LNCaP clone FGC (cell line): ENCODE measurements around the gene KIAA1549.
A peak's percentile ranks its signal among the peaks of the same experiment; 100 is the strongest.

ENCODE experiments used
- DNase-seq: peaks from one replicate; pipeline ENCODE4 v3.0.0-alpha.2; 2011; ENCODE audit warnings: low read depth
- H3K4me3 ChIP-seq: 2 replicates; pipeline ENCODE4 v1.5.1; 2011; ENCODE audit warnings: mild to moderate bottlenecking, low read depth, low read length, control low read depth
- TF ChIP-seq, protein P1 (sequence below): IDR thresholded peaks from 2 replicates; pipeline ENCODE4 v1.5.1; 2012; ENCODE audit warnings: mild to moderate bottlenecking; ENCODE audit not compliant: control insufficient read depth, insufficient read depth; ENCODE audit errors: extremely low read depth

Gene KIAA1549

GRCh38 chr7:138866353-138866752 is 114.8 kb downstream of the KIAA1549 start:
- TF ChIP-seq, protein P1, sequence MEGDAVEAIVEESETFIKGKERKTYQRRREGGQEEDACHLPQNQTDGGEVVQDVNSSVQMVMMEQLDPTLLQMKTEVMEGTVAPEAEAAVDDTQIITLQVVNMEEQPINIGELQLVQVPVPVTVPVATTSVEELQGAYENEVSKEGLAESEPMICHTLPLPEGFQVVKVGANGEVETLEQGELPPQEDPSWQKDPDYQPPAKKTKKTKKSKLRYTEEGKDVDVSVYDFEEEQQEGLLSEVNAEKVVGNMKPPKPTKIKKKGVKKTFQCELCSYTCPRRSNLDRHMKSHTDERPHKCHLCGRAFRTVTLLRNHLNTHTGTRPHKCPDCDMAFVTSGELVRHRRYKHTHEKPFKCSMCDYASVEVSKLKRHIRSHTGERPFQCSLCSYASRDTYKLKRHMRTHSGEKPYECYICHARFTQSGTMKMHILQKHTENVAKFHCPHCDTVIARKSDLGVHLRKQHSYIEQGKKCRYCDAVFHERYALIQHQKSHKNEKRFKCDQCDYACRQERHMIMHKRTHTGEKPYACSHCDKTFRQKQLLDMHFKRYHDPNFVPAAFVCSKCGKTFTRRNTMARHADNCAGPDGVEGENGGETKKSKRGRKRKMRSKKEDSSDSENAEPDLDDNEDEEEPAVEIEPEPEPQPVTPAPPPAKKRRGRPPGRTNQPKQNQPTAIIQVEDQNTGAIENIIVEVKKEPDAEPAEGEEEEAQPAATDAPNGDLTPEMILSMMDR, result no peak
- no peak for DNase-seq
- H3K4me3 ChIP-seq, result no peak overlapping the region

DNA sequence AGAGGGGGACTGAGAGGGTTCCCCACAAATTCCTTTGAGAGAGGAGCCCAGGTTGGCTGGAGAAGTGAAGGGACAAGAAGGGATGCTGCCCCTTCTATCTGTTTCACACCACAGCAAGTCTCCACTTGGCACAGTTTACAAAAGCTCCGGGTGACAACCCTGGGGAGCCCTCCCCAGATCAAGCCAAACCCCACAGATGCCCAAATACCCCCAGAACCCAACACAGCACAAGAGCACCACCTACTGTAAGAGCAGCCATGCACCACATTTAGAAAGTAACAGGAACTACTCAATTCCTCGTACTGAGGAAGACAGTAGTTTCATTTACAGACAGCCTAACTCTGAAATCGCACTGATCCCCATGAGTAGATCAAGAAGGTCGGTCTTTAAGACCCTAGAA is 115.3 kb downstream of the KIAA1549 start:
- DNase-seq, result no peak
- no peak overlapping the region for H3K4me3 ChIP-seq
- TF ChIP-seq, protein P1, result 0 out of 2 replicates have a peak, but pooled peaks have one; percentile 22

GRCh38 chr7:138864667-138865066 is 116.5 kb downstream of the KIAA1549 start:
- no peak for DNase-seq
- TF ChIP-seq, protein P1, result no peak
- H3K4me3 ChIP-seq, result no peak overlapping the region

DNA sequence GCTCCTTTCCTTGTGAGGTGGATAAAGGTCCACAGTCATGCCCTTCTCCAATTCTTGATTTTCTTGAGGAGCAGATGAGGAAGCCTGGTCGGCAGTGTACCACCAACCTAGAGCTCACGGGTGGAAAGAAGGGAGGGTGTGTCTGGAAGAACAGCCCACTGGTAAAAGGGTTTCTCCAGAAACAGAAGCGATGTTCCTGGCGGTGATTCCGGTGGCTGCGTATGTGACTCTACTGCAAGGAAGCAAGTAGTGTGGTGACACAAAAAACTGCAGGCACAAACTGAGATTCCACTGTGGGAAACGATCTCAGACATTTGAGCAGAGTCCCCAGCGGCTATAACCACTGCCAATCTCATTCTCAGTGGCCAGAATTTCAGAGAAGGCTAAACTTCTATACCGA is 117.3 kb downstream of the KIAA1549 start:
- no peak overlapping the region for H3K4me3 ChIP-seq

GRCh38 chr7:138861051-138861450 is 120.1 kb downstream of the KIAA1549 start:
- no peak for DNase-seq
- H3K4me3 ChIP-seq, result no peak overlapping the region
- TF ChIP-seq, protein P1, result no peak

More for the DNA sequence above, 117.3 kb downstream of the KIAA1549 start:
- TF ChIP-seq, protein P1, result no peak
- no peak for DNase-seq

DNA sequence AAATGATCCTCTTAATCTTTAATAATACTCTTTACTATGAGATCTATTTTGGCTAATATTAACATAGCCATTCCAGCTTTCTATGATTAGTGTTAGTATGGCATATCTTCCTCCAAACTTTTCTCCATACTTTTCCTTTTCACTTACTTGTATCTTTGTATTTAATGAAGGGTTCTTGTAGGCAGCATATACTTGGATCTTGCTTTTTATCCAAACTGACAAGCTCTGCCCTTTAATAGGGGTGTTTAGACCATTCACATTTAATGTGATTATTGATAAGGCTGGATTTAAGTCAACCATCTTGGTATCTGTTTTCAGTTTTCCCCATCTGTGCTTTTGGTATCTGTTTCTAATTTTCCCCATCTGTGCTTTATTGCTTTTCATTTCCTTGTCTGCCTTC is 123.5 kb downstream of the KIAA1549 start:
- H3K4me3 ChIP-seq, result no peak overlapping the region
- TF ChIP-seq, protein P1, result no peak
- DNase-seq, result no peak

GRCh38 chr7:138854115-138854645 is 127.0 kb downstream of the KIAA1549 start:
- H3K4me3 ChIP-seq, result no peak overlapping the region
- TF ChIP-seq, protein P1, result no peak
- DNase-seq, result no peak
